ENCODE data around the gene CMSS1. TPM values are rescaled to one million over a fixed set of nuclear protein-coding genes. Genes with fewer than 3 reads are reported as not detected.

CMSS1 gene
- polyA plus RNA-seq, 1 of the 3 experiments (the other 2 are of a cell fraction), result 9.1 TPM

- peak; percentile 96 for TF ChIP-seq JUND (IDR thresholded peaks at IDR 0.05)
- peak; percentile 94 for TF ChIP-seq FOSL2 (IDR thresholded peaks at IDR 0.05; ENCODE audit: borderline replicate concordance, low read depth)
- TF ChIP-seq REST (IDR thresholded peaks at IDR 0.05; ENCODE audit: low read depth, low read length), result no peak
- TF ChIP-seq NFIC (IDR thresholded peaks at IDR 0.05; ENCODE audit: borderline replicate concordance), result peak; percentile 89
- no peak for TF ChIP-seq ELF1 (IDR thresholded peaks at IDR 0.05)
- no peak for TF ChIP-seq YY1 (IDR thresholded peaks at IDR 0.05; ENCODE audit: low read depth)
- TF ChIP-seq CHD2 (IDR thresholded peaks at IDR 0.05; ENCODE audit: low read length, partially characterized antibody), result peak; percentile 10
- no peak for TF ChIP-seq MXI1 (IDR thresholded peaks at IDR 0.05; ENCODE audit: low read depth, low read length)
Observed at GRCh38 chr3:99901200-99901926, 83.7 kb downstream of the CMSS1 start (continued).

GRCh38 chr3:99902091-99902490, 84.4 kb downstream of the CMSS1 start:
- H3K4me3 ChIP-seq (ENCODE audit: low read depth in 2 of 2, low read length in 1 of 2), result no peak overlapping the region
- no peak for TF ChIP-seq EP300 (IDR thresholded peaks at IDR 0.05; ENCODE audit: borderline replicate concordance in 1 of 2, low read depth in 1 of 2, low read length in 1 of 2)
- no peak for TF ChIP-seq ZBTB33 (IDR thresholded peaks at IDR 0.05; ENCODE audit: borderline replicate concordance, low read depth)
- peaks cover 22% of the 10 kb centered on the region for H3F3A ChIP-seq (replicated peaks; ENCODE audit: insufficient read depth)
- DNase-seq, result no peak
- ChIA-PET CTCF (no interaction called here), POLR2A (no interaction called here)
- H3K4me2 ChIP-seq, result peak overlapping the region; percentile 52; the same call in 1 of the 2 replicates
- peaks cover 18% of the 10 kb centered on the region for H3K79me2 ChIP-seq (ENCODE audit: insufficient read depth)
- no peaks in the 10 kb centered on the region for H4K20me1 ChIP-seq (ENCODE audit: insufficient read depth)
- 55% methylated on average over 1 of the region's 1 CpG for WGBS (ENCODE audit: low lambda C conversion rate)
- no peak overlapping the region for H2AFZ ChIP-seq (ENCODE audit: low read depth)
- H3K9ac ChIP-seq, result peak overlapping the region; percentile 60; the same call in 1 of the 2 replicates
- no peaks in the 10 kb centered on the region for H3K9me3 ChIP-seq
- H3K27me3 ChIP-seq (ENCODE audit: insufficient read depth), result no peaks in the 10 kb centered on the region
- H3K9me2 ChIP-seq, result no peaks in the 10 kb centered on the region
- H3K4me1 ChIP-seq (ENCODE audit: control insufficient read depth in 1 of 2, insufficient read depth in 2 of 2, low read depth in 1 of 2, low read length in 1 of 2), result peaks cover 13 to 28% of the 10 kb centered on the region in 2 experiments
- no peaks in the 10 kb centered on the region for H3K36me3 ChIP-seq (replicated peaks in 1 of 2; ENCODE audit: control insufficient read depth in 1 of 2, insufficient read depth in 2 of 2, low read length in 1 of 2)
- H3K27ac ChIP-seq (ENCODE audit: low read depth in 2 of 2, low read length in 1 of 2), result peak overlapping the region; percentile 80 to 88; a peak in 3 of 4 replicates

All from SK-N-SH (cell line).